Measurements from ENCODE around the gene ABHD8.

ABHD8 gene

DNA sequence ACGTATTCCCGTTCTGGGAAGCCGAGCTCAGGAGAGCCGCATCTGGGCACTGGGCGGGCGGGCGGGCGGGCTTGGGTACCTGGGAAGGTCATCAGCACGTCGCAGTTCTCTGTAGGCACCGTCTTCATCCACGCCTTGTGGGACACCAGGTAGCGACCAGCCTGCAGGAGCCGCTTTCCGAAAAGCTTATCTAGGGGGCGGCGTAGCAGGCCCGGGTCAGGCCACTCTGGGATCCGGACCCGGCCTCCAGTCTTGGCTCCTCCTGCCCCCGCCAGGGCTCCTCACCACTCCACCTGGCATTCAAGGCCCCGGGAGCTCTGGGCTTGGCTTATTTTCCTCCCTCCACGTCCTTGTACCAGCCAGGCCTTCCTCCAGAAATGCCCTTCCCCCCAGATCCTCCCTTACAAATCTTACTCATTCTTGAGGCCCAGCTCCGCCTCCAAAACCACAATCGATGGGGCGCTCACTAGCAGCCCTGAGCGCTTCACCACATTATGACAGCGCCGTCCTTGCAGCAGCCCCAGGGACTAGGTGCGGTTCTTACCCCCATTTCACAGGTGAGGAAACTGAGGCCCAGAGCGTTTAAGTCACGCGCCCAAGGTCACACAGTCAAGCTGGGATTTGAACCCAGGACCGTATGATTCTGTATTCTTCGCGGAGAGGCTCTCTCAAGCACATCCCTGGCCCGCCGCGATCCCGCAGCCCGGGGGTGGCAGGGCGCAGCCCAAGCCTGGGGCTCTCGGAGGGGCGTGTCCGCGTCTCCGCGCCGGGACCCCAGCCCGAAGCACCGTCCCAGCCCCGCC lies 30.6 kb upstream of the ABHD8 start:
- no peak for DNase-seq

DNA sequence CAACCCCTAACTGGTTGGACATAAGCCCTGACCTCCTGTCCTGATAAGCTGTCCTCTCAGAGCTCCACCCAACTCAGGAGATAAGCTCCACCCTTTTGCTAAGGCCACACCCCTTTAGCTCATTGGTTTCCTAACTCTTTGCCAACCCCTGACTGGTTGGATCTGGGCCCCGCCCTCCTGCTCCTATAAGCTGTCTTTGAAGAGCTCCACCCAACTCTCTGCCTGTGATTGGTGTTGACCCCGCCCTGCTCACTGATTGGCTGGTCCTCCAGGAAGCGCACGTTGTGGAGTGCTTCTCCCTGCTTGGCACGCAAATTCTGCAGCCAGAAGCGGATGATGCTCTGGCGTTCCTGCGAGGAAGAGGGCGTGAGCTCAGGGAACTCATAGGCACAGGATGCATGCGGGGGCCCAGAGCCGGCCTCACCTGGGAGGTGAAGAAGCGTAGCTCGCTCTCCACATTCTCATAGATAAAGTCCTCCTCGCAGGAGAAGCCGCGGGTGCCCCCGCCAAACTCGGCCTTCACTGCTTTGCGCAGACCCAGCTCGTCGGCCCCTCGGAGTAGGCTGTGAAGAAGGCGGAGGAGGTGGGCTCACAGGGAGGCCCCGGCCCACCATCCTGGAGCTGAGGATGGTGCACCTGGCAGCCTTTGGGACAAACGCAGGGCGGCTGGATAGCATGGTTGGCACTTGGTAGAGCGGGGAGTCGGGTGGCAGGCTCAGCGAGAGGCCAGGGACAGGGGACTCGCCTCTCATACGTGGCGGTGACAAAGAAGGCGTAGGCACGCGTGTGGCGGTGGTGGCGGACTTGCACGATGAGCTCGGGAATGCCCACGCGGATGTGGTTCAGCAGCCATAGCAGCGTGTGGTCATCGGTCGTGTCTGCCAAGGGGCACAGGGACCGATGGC lies 29.7 kb upstream of the ABHD8 start:
- no peak for DNase-seq

DNA sequence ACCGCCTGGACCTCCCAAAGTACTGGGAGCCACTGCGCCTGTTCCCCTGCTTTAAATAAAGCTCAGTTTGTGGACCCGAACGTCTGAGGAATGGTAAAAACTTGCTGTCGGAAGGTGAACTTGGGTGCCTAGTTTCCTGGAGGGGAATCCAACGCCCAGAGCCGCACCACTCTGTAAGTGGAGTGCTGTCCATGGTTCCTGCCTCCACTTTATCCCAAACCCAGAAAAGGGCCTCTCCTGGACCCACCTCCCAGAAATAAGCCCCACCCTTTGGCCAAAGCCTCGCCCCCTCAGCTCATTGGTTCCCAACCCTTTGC lies 29.1 kb upstream of the ABHD8 start:
- no peak for DNase-seq

DNA sequence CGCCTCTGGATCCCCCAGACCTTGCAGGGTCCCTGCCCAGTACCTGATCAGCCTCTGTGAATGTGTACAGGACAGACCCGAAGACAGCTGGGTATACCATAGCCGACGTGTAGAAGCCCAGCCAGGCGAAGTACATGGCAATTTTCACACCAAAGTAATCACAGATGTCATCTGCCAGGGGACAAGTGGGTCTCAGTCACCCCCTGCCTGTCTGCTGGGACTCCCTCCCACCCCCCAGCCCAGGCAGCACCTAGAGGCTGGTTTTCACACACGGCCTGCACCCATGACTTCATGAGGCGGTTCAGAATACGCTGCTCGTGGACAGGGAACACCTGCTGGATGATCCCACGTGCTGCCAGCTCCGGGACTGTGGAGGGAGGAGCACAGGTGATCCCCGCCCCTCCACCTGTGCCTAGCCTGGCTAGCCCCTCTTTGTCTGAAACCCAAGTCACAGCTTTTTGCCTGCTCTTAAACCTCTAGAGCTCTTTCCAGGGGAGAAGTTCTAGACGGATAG lies 27.9 kb upstream of the ABHD8 start:
- DNase-seq: no peak

DNA sequence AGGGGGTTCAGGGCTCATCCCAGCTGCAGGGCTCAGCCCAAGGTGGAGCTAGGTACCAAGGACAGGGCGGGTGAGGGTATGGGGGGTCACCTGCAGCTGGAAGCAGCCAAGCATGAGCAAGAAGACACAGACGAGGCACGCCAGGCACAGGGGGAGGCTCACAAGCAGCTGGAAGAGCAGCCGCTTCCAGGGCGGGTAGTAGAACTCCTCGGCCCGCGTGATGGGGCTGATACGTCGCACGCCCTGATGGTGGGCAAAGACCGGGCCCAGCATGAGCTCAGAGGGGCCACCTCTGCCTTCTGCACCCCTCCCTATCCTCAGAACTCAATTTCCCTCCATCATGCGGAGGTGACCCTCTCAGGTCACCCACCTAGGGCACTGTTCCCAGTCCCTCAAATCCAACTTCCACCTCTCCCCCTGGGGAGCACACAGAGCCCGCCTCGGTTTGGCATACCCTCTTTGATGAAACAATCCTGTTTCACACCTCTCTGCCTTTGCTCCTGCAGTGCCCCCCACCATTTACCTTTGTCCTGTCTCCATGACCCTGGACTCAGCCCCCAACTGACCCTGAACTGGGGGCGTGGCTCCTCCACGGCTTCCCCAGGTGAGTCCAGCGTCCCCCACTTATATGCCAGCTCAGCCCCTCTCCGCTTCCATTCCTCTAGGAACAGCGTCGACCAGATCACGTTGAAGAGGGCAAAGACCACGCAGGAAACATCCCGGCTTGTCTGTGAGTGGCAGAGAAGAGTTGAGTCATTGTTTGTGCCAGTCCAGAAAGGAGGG lies 27.2 kb upstream of the ABHD8 start:
- DNase-seq: no peak

DNA sequence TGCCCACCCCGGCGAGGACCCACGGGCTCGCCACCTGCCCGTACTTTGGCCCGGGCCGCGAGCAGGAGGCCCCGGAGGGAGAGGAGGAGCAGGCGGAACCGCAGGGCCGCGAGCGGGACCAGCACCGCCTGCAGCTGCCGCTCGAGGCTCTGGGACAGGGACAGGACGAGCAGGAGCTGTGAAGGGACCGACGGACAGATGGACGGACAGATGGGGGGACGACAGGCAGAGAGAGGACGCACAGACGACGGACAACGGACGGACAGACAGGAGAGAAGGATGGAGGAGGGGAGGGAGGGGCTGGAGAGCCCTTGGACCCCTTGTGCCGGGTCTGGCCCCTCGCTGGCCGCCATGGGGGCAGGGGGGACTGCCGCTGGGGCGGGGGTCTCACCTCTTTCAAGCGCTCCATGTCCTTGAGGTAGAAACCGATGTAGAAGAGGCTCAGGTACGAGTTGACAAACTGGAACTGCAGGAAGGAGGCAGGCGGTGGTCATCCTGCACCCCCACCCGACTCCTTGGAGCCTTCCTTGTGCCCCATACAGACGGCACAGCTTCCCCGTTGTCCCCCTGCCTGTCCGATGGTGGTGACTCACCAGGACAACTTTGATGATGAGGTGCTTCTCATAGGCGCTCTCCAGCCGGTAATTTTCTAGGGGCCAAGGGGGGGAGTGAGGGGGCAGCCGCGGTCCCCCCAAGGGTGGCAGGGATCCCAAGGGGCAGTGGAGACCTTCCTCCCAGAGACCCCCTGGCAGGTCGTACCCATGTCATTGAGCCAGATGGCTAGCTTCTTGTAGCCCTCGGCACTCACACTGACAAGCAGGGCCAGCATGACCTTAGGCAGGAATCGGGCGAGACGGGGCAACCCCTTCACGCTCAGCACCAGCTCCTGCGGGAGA lies 26.4 kb upstream of the ABHD8 start:
- DNase-seq: no peak

DNA sequence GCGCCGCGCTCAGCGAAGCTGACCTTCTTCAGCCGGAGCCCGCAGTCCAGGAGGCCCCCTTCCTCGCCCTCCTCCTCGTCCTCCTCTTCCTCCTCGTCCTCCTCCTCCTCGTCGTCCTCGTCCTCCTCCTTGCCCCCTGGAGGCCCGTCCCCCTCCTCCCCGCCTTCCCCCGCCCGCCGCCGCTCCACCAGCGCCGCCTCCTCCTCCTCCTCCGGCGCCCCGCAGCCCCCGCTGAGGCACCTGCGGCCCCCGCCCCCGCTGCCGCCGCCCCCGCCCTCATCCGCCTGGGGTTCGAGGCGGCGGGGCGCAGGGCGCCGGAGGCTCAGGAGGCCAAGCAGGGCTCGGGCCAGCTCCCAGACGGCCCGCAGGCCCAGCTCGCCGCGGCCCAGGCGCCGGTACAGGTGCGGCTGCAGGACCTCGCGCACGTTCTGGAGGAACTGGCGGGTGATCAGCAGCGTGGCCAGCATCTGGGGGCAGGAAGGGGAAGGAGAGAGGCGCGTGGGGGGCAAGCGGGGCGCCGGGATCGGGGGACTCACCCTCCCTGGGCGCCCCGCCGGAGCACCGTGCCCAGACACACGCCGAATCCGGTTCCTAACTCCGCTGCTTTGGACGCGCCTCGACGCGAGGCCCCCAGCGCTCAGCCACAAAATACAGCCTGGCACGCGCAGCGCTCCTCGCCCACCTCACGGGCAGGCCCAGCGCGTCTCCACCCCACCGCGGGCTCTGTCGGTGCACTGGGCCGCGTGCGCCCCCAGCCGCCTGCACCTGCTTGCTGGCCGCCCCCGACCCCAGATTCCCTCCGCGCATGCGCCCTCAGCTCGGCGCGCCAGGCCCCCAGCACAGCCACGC lies 25.5 kb upstream of the ABHD8 start:
- no peak for DNase-seq

DNA sequence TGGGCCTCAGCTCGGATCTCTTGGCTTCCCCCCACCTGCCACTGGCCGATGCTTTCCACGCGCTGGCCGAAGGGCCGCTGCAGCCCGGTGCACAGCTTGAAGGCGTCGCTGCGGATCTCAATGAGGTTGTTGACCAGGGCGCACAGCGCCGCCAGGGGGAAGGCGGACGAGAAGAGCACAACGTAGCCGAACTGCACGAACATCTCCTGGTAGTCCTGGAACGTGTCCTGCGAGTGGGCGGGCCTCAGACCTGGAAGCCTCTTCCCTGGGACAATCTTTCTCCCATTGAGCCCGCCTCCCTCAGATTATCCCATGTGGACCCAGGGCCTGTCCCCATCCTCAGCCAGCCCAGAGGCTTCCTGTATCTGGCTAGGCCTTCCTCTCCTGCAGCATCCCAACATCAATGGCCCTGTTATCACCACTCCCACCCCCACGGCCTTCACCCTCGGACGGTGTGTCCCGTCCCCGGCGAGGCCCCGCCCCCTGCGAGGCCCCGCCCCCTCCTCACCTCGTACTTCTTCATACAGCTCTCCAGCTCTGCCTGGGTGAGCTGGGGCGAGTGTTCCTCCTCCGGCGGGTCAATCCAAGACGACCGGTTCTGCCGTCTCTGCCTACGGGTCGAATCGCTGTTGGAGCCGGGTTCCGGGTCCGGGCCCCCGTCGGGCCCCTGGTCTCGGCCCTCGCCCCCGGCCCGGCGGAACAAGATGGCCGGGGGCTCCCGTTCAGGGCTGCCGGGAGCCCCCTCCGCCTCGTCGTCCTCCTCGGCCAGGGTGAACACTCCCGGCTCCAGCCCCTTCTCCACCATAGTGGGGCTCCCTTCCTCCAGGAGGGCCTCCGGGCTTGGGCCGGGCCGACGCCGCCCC lies 24.7 kb upstream of the ABHD8 start:
- no peak for DNase-seq

DNA sequence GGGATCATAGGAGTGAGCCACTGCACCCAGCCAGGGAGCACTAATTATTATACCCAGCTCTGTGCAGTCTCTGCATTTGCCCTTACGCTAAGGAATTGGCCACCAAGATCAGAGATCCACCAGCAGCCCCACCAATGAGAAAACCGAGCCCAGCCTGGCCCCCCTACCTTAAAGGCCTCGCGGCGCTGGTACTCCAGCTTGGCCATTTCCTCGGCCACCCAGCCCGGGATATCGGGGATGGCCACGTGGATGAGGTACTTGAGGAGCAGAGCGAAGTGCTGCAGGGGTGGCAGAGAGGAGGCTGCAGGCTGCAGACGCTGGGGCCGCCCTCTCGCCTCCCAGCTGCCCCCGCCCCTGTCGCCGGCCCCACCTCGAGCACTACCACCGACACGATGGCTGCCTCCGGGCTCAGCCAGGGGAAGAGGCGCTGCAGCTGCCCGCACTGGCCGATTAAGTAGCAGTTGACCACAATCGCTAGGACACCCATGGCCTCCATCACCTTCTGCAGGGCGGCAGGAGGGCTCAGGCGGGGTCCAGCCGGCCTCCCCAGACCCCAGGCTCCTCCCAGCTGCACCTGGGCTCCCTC lies 23.9 kb upstream of the ABHD8 start:
- DNase-seq: no peak

DNA sequence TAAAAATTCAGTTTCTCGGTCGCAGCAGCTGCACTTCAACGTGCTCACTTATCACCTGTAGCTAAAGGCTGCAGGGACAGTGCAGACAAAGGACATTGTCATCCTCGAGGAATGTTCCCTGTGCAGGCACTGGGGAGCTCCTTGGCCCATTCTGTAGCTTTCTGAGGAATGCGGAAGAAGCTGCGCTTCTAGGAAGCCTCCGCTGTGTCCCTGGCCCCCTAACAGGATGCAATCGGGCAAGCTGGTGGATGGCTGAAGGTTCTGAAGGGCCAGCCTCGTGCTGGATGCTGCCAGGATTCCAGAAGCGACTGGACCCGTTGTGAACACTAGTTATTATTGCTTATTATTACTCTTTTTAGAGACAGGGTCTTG lies 23.4 kb upstream of the ABHD8 start:
- no peak for DNase-seq

DNA sequence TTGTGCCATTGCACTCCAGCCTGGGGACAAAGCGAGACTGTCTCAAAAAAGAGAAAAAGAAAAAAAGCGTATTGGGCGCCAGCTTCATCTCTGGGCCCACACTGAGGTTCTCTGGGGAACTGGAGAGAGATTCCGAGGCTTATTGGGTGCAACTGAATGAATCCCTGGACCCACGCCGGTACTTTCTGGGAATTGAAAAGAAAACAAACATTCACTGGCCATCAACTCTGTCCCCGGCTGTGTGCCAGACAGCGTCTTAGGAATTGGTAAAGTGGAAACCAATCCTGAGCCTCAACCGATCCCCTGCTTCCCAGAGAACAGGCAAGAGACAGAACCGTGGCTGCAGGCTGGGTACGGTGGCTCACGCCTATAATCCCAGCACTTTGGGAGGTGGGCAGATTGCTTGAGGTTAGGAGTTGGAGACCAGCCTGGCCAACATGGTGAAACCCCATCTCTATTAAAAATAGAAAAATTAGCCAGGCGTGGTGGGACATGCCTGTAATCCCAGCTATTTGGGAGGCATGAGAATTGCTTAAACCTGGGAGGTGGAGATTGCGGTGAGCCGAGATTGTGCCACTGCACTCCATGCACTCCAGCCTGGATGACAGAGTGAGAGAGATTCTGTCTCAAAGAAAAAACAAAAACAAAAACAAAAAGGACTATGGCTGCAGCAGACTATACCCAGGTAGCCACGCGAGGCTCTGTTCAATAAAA lies 22.8 kb upstream of the ABHD8 start:
- DNase-seq: no peak

DNA sequence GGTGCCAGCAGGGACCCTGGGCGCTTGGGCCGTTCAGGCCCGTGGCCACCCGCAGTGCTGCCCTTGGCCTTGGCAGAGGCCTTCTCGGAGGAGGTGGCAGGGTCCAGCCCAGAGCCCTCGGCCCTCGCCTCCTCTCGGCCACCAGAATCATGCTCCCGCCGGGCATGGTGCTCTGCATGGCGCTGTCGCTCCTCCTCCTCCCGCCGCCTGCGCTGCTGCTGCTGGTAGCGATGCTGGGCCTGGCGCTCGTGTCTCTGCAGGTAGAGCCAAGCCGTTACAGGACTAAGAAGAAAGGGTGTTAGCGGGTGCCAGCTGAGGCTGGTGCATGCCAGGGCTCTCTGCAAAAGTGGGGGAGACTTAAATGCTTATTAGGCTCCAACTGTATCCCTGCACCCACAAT lies 21.9 kb upstream of the ABHD8 start:
- no peak for DNase-seq

DNA sequence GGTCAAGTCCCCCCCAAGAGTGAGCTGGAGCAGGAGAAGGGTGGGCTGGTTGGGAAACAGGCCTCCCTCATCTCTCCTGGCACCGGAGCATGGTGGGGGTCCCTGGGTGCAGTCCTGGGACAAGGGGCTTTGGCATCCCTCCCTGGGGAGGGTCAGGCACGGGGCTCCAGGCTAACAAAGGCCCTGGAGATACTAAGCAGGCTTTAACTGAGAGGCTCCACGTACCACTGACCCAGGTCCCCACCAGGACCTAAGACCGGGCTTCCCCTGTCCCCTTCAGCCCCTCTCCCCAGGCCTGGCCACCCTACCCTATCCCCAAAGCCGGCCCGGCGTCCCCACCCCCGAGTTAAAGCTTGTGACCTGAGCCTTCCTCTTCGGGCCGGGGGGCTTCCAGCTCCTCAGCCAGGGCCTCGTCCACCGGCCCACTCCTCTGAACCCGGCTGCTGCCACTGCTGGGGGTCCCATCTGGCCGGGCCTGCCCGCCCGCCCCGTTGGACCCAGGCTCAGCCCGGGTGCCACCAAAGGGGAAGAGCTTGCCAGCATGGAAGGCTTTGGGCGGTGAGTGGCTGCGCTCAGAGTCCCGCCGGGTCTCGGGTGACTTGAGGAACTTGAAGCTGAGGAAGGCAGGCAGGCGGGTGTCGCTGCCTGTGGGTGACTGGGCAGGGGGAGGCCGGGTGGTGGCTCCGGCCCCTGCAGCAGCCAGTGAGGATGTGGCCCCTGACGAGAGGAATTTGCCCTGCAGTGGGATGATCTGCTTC lies 21.3 kb upstream of the ABHD8 start:
- no peak for DNase-seq

DNA sequence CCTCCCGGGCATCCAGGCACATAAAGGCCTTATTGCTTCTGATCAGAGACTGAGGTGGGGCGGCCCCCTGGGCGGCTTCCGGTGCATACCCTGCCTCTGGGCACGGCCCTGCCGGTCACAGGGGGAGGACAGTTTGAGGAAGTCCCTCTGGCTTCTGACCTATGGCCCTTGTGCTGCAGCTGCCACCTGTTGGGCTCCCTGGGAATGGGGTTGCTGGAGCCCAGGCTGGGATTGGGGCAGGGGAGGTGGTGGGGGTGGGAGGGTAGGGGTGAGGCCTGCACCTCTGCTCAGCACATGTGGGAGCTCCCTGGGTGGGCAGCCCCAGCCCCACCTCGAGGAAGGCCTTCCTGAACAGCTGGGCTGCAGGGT lies 20.7 kb upstream of the ABHD8 start:
- no peak for DNase-seq

DNA sequence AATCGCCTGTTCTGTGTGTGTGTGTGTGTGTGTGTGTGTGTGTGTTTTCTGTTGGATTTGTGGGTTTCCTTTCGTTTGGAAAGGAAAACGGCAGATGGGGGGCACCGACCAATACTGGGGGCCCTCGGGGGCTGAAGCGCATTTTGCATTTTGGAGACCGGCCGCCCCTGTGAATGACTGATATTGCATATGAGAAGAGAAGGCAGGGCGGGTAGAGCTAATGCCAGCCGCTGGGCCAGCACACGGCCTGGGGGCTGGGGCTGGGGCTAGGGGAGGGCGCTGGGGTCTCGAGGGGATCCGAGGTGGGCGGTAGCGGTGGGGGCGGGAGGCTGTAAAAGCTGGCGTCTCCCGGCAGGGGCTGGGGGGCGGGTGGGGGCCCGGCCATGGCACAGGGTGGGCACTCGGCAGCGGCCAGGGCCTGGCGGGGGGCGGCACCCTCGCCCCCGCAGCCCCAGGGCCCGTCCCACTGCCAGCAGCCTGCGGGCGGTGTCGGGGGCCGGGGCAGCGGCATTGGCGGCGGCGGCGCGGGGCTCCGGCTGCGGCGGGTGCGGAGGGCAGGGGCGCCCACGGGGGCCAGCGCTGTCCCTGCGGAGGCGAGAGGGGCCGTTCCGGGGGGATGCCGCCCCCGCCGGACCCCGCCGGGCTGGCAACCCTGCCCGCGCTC lies 20.2 kb upstream of the ABHD8 start:
- DNase-seq: no peak

DNA sequence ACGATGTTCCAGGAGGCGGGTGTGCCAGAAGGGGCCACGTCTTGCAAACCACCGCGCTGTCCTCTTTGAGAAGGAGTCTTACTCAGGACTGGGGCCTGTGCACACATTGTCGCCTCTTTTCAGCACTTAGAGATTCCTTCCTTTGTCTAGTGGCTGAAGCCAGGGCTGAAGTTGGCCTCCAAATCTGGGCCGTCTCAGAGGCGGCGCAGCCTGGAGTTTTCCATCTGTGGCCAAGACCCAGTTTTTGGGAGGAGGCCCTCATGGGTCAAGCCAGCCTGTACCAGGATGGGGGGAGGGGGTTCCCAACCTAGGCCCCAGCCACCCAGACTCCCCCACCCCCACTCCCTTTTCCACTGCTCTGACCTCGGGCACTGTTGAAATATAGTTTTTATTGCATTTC lies 19.6 kb upstream of the ABHD8 start:
- DNase-seq: no peak

DNA sequence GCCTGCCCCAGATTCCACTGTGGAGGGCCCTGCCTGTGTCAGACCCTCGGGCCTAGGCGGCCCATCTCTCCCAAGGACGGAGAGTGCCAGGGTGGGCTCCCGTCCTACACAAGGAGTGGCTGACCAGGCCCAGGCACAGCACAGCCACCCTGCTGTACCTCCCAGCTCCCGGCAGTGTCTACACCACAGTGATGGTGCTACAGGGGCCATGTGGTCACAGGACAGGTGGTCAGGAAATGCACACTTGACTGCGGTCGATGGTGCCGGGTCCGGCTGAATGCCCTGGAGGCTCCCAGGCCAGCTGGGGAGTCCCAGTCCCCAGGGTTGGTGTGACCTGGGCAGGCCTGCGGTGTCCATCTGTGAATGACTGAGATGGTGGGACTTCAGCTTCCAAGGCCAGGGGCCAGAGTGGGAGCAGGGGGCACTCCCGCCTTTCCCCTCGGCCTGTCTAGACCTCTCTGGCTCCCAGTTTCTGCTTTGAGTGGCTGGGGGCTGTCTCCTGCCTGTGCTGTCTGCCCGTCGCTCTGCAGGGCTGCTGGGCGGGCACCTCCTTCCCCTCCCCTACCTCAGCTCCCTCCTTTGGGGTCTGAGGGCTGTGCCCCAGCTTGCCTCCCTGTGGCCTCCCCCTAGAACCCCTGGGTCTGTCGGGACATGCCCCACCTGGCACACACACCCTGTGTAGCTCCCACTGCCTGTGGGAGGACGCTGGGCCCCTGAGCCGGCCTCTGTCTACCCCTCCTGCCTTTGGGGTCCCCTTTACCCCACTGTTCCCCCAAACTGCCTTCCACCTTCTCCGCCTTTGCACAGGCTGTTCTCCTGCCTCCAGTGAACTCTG lies 18.6 kb upstream of the ABHD8 start:
- DNase-seq: no peak
